HG03025 (cell line): ENCODE results near the gene PLEKHA6.

Experiments
- ATAC-seq: cut with Tn5 transposase; IDR thresholded peaks from one replicate; pipeline ENCODE4 v1.9.1; 2021; ENCODE audit warnings: mild to moderate bottlenecking, moderate library complexity; ENCODE audit not compliant: unreplicated experiment, low FRiP score

The PLEKHA6 gene

GRCh38 chr1:204289280-204289679 lies 70.4 kb downstream of the PLEKHA6 start:
- no peak for ATAC-seq

DNA sequence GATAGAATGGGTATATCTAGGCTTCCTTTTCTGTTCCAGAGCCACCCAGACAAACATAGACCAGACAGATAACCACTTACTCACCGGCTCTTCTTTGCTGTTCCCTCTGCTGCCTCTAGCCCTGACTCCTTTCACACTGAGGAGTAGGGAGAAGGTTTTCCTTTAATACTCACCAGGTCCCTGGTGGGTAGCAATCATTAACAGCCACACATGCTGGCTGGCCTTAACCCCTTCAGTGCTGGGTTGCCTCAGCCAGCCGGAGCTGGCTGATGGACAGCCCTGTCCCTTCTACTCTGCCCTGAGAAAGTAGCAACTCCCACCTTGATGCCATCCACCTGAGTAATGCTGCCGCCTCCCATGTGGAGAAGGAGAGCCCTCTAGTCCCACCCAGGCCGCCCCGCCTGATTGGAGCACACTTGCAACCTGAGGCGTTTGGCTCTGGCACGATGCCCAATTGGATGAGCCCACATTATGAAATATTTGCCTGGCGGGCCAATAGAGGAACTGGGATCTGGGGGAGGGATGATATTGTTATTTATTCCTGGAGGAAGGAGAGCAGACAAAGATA lies 71.6 kb downstream of the PLEKHA6 start:
- ATAC-seq, result no peak

GRCh38 chr1:204287466-204287891 lies 72.2 kb downstream of the PLEKHA6 start:
- no peak for ATAC-seq

- ATAC-seq, result no peak
Measured at GRCh38 chr1:204286831-204287421, 72.8 kb downstream of the PLEKHA6 start.

DNA sequence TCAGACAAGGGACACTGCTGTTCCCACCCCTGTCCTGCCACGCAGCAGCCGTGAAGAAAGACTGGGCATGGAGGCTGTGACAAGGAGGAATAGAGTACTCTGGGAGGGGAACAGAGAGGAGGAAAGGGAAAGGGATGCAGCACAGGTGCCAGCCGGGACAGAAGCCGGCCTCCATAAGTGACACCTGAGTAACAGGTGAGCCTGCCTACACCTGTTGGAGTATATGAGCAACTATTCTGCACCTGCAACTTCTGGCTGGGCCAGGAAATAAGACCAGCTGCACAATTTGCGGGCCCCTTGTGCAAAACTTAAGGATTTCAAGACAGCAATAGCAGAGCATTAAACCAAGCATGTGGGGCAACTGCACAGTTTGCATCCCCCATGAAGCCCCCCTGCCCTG lies 73.4 kb downstream of the PLEKHA6 start:
- no peak for ATAC-seq

DNA sequence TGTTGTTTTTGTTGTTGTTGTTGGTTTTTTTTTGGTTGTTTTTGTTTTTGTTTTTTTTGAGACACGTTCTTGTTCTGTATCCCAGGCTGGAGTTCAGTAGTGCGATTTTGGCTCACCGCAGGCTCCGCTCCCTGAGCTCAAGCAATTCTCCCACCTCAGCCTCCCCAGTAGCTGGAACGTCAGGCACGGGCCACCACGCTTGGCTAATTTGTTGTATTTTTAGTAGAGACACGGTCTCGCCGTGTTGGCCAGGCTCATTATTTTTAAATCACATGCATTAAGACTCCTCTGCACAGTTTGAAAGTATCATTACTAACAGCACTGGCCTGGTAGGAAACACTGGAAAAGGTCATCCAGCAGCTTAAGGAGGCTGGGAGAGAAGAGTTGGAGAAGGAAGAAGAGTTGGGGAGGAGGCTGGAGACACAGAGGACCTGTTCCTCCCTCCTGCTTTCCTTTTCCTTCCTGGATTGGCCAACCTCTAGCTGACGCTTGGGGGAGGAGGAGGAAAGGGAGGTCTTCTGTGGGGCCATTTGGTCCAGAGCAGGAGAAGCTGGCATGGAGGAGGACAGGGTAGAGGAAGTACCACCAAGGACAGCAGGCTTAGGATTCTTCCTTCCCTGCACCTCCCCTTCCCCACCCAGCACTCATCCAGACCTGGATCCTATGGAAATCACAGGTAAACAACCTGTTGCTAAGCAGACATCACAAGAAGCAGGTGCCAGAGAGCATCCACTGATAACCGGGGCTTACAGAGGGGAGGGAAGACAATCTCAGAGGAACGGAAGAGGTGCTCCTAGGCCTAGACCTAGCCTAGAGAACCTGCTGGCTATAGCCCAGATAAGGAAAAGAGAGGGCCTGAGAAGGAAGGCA lies 74.1 kb downstream of the PLEKHA6 start:
- ATAC-seq, result no peak

- no peak for ATAC-seq
Measured at GRCh38 chr1:204284929-204285328, 74.8 kb downstream of the PLEKHA6 start.

- no peak for ATAC-seq
Measured at GRCh38 chr1:204283711-204284651, 75.7 kb downstream of the PLEKHA6 start.

- no peak for ATAC-seq
Measured at GRCh38 chr1:204282761-204283221, 76.9 kb downstream of the PLEKHA6 start.

DNA sequence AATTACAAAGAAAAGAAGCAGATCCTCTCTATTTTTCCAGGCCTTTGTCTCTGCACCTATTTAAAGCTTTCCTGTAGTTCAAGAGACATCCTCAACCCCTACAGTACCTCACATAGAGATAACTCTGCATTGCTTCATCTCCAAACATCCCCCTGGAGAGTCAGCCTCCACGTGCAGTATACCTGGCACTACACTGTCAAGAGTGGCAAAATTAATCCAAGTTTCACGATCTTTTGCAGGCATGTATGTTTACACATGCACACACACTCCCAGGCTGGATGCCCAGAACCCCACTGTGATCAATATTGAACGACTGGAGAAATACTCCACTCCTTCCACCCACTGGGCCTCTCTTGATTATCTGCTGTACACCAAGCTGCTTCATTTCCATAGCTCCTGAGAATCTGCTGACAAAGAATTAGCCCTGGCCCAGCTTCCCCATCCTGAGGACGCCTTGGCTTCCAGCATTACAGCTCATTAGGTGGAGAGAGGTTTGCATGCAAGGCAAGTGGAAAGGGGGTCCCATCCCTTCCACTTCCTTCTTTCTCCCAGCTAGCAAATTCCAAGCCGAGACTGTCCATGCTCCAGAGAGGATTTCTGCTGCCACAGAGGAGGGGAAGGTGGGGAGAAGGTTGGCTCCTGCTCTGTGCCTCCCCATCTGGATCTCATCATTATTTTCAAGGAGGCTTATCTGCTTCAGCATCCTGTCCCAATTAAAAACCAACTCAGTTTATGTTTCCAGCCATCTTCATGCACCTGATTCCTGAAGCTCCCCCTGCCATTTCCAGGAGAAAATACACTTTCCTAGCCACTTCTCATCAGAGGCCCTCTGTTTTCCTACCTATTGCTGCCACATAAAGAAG lies 79.4 kb downstream of the PLEKHA6 start:
- no peak for ATAC-seq

GRCh38 chr1:204278958-204279357 lies 80.8 kb downstream of the PLEKHA6 start:
- ATAC-seq, result no peak

DNA sequence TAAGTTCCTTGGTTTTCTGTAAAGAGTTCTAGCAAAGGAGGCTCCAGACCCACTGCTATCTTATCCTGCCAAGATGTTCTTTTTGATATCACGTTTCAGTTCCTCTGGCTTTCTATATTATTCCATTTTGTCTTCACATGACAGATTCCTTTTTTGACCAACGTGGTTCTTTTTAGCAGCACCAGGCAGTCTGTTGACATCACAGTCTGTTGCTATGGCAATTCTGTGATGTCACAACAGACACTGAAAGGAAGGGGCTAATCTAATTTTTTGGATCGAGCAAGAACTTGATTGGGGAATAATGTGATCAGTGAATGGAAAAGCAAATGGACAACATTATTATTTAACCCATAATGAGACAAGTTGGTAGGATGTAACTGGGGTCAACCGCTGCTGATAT lies 81.5 kb downstream of the PLEKHA6 start:
- ATAC-seq, result no peak

- no peak for ATAC-seq
Measured at GRCh38 chr1:204277563-204278219, 82.0 kb downstream of the PLEKHA6 start.

DNA sequence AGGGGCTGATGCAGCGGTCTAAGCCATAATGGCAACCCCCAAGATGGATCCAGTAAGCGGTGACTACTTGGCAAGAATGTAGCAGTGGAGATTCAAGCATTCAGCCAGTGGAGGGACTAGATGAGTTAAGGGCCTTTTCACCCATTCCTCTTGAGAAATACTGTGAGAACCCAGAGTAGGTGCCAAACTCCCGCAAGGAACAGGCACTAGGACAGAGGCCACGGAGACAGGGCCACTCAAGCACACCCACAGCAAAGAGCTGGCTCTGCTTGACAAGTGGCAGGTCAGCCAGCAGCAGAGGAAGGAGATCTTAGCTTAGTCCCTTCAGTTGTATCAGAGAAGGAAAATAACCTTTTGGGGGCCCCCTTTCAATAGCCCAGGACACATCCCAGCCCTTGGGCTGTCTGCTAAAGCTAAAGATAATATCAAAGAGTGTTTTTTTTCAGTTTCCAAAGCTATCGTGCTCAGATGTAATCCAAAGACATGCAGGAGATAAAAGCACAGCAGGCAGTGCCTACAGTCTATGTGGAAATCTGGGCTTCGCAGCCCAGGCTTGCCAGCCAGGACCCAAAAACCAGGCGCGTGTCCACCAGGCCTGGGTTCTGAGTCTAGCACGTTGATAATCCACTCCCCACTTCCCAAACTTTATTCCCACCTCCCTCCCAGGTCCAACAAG lies 83.9 kb downstream of the PLEKHA6 start:
- ATAC-seq, result no peak

- ATAC-seq, result no peak
Measured at GRCh38 chr1:204274446-204274845, 85.3 kb downstream of the PLEKHA6 start.

DNA sequence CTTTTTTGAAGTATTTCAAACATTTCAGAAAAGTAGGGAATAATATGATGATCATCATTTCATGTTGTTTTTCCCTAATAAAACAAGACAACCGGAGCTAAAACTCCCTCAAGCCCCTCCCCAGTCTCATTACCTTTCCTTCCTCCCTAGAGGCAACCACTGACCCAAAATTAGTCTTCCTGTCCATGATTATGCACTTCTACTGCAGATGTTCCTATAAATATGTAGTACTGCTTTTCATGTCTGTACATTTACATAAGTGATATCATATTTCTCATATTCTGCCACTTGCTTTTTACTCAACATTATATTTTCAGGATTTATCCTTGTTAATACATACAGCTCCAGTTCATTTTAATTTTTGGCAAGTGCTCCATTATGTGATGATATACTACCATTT lies 87.2 kb downstream of the PLEKHA6 start:
- ATAC-seq, result no peak

- ATAC-seq, result no peak
Measured at GRCh38 chr1:204271970-204272369, 87.8 kb downstream of the PLEKHA6 start.

DNA sequence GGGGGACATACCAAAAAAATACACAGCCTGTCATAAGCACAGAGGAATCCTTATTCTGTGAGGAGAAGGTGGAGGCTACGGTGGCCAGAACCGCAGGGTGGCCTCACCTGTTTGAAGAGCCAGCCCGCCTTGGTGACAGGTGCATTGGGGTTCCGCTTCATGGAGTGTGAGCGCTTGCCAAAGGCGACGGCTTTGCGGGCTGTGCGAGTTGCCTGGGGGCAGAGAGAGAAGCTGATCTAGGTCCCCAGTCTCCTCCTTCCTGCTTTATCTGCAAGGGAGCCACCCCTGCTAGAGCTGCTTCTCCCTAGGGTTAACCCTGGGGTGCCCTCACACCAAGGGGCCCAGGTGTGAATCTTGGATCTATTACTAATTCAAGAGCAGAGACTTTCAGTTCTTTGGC lies 91.6 kb downstream of the PLEKHA6 start:
- ATAC-seq, result no peak

DNA sequence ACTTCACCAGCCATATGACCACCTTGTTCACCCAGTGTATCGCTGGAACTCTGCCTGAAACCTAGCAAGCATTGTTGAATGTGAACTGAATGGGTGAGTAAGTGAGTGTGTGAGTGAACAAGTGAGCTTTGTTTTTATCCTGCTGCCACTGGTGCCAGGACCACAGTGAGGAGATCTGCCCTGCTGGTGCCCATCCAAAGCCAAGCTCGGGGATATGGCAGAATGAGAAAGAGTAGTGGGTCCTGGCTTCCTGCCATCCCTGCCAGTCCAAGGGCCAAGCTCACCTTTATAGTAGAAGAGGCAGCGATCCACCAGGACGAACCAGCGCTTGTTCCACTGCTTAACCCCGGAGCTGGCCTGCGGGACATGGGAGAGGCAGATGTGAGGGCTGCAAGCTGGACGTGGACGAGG lies 92.5 kb downstream of the PLEKHA6 start:
- ATAC-seq, result no peak
